Small intestine (tissue), 7 donors: ENCODE data around the gene RFWD3. TPM values are rescaled to one million over a fixed set of nuclear protein-coding genes. Genes with fewer than 3 reads are reported as not detected.

Experiments
- DNase-seq, 2 donors: peaks; one replicate each; pipeline versions ENCODE4 v3.0.0 to v3.0.0-alpha.2; 2013
- FAIRE-seq: peaks from 2 replicates; lab custom pipeline; 2012; peaks lifted over from hg19 to GRCh38; lab: Jason Lieb, UNC
- H3K27ac ChIP-seq, 3 donors: one replicate each; pipeline ENCODE4 v1.5.1; 2013; ENCODE audit warnings: low read length in 2 of 3, mild to moderate bottlenecking in 2 of 3, control low read depth in 1 of 3, inconsistent platforms in 1 of 3, low read depth in 1 of 3, moderate library complexity in 1 of 3
- H3K27me3 ChIP-seq, 3 donors: one replicate each; pipeline ENCODE4 v1.6.1; 2013; ENCODE audit warnings: low read length in 3 of 3, inconsistent platforms in 1 of 3; ENCODE audit not compliant: control insufficient read depth in 3 of 3, insufficient read depth in 3 of 3
- H3K36me3 ChIP-seq, 3 donors: one replicate each; pipeline ENCODE4 v1.6.1; 2013; ENCODE audit warnings: low read length in 3 of 3, inconsistent platforms in 1 of 3, low read depth in 1 of 3, mild to moderate bottlenecking in 1 of 3, moderate library complexity in 1 of 3; ENCODE audit not compliant: control insufficient read depth in 3 of 3, insufficient read depth in 2 of 3
- H3K4me1 ChIP-seq, 3 donors: one replicate each; pipeline ENCODE4 v1.6.1; 2013; ENCODE audit warnings: low read length in 2 of 3, inconsistent platforms in 1 of 3, low read depth in 1 of 3, mild to moderate bottlenecking in 1 of 3, moderate library complexity in 1 of 3; ENCODE audit not compliant: control insufficient read depth in 3 of 3, insufficient read depth in 2 of 3
- H3K4me3 ChIP-seq, 3 donors: one replicate each; pipeline ENCODE4 v1.5.1; 2013; ENCODE audit warnings: low read length in 3 of 3, control low read depth in 1 of 3, inconsistent platforms in 1 of 3, low read depth in 1 of 3, mild to moderate bottlenecking in 1 of 3, moderate library complexity in 1 of 3
- H3K9me3 ChIP-seq, 2 donors: one replicate each; pipeline ENCODE4 v1.6.1; 2013; ENCODE audit warnings: low read depth in 1 of 2, low read length in 1 of 2; ENCODE audit not compliant: control insufficient read depth in 2 of 2, insufficient read depth in 1 of 2
- WGBS, 3 donors: extraction: QIAGEN DNeasy Blood & Tissue Kit; methylation state at CpG; one replicate each; pipeline ENCODE4 v1.1.7; 2013; 5-methylcytosine and 5-hydroxymethylcytosine counted together
- polyA plus RNA-seq, 4 donors: library from polyadenylated mRNA; stranded (reverse) in 3 of 4; unstranded in 1 of 4; fragments of 200-250 nt in 3 of 4; fragments of 120-200 nt in 1 of 4; gene quantifications; one replicate each; pipeline versions ENCODE4 v1.2.1 to v1.2.3, GENCODE V29; 2013
- donor health status: healthy with polysubstance abuse.
- donor health status: control.
- donor health status: control.
- donor health status: Bipolar disorder and iron deficiency.
- donor health status: healthy.

Gene RFWD3
- polyA plus RNA-seq, 4 donors, result 5.8 to 19.4 (median 11.1) TPM

DNA sequence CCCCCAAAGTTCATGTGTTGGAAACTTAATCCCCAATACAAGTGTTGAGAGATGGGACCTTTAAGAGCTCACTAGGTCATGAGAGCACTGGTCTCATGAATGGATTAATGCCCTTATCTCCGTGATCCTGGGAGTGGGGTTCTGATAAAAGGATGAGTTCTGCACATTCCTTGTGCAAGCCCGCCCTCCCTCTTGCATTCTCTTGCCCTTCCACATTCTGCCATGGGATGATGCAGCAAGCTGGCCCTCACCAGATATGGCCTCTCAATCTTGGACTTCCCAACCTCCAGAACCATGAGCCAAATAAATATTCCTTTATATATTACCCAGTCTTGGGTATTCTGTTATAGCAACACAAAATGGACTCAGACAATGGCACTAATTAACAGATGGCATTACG, 73.8 kb downstream of the RFWD3 start:
- no peaks in the 10 kb centered on the region for H3K4me1 ChIP-seq
- H3K27me3 ChIP-seq, result no peaks in the 10 kb centered on the region
- H3K4me3 ChIP-seq, result no peak overlapping the region
- H3K36me3 ChIP-seq, result peaks cover 0 to 23% (median 0%) of the 10 kb centered on the region in 3 donors
- FAIRE-seq, result no peak
- 93 to 96% (median 95%) methylated on average over 3 of the region's 3 CpGs for WGBS, 3 donors
- DNase-seq, result no peak
- no peak overlapping the region for H3K27ac ChIP-seq
- no peaks in the 10 kb centered on the region for H3K9me3 ChIP-seq

GRCh38 chr16:74591876-74592650, 74.6 kb downstream of the RFWD3 start:
- no peak for FAIRE-seq
- DNase-seq, result no peak
- 81 to 89% (median 89%) methylated on average over 9 of the region's 9 CpGs for WGBS, 3 donors

DNA sequence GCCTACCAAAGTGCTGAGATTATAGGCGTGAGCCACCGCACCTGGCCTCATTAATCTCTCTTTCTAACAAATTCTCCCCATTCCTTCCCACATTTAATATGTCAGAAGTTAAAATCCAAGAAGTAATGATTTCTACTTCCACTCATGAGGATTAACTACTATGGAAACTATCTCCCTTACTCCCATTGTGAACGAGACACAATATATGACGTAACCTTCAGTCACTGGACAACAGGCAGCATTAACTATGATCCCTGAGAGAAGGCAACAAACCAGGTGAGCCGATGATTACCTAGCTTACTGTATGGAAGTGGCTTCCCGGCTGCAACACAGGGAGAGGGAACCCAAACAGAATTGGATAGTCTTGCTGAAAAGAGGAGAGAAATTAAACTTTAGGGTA, 79.7 kb downstream of the RFWD3 start:
- peak; percentile 23 to 39 for DNase-seq
- no peak for FAIRE-seq
- Histone ChIP-seq H3K36me3 (peaks cover 0 to 17% (median 0%) of the 10 kb centered on the region in 3 donors), H3K9me3 (no peaks in the 10 kb centered on the region), H3K4me1 (peaks cover 3 to 6% (median 4%) of the 10 kb centered on the region in 3 donors), H3K4me3 (no peak overlapping the region), H3K27ac (peak overlapping the region in 1 of 3 donors; percentile 32), H3K27me3 (no peaks in the 10 kb centered on the region)
- WGBS, 3 donors, result 63 to 69% (median 68%) methylated on average over 6 of the region's 6 CpGs

More at GRCh38 chr16:74591876-74592650, 74.6 kb downstream of the RFWD3 start:
- H3K27ac ChIP-seq, result no peak overlapping the region
- no peaks in the 10 kb centered on the region for H3K9me3 ChIP-seq
- H3K4me1 ChIP-seq, result peaks cover 0 to 2% (median 0%) of the 10 kb centered on the region in 3 donors
- H3K36me3 ChIP-seq, result peaks cover 0 to 19% (median 0%) of the 10 kb centered on the region in 3 donors
- no peaks in the 10 kb centered on the region for H3K27me3 ChIP-seq
- H3K4me3 ChIP-seq, result no peak overlapping the region

DNA sequence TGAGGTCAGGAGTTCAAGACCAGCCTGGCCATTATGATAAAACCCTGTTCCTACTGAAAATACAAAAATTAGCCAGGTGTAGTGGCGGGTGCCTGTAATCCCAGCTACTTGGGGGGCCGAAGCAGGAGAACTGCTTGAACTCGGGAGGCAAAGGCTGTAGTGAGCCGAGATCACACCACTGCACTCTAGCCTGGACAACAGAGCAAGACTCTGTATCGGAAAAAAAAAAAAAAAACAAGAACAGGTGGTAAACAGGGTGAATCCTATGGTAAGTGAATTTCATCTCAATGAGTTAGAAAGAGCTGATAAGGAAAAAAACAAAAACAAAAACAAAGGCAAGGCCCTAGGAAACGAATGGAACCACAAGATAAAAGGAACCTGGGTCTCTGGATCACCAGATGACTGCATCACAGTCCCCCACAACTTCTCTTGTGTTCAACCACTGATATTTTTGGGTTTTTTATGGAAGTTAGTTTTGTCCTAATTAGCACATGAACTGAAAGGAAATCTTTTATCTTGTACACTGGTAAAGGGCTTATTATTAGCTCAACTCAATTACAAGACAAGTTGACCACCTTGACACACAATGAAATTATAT, 80.7 kb downstream of the RFWD3 start:
- no peak overlapping the region for H3K4me3 ChIP-seq
- 90 to 94% (median 91%) methylated on average over 6 of the region's 6 CpGs for WGBS, 3 donors
- FAIRE-seq, result no peak
- H3K36me3 ChIP-seq, result peaks cover 0 to 15% (median 0%) of the 10 kb centered on the region in 3 donors
- H3K9me3 ChIP-seq, result no peaks in the 10 kb centered on the region
- peaks cover 3 to 6% (median 4%) of the 10 kb centered on the region in 3 donors for H3K4me1 ChIP-seq
- H3K27ac ChIP-seq, result no peak overlapping the region
- no peak for DNase-seq
- H3K27me3 ChIP-seq, result no peaks in the 10 kb centered on the region

DNA sequence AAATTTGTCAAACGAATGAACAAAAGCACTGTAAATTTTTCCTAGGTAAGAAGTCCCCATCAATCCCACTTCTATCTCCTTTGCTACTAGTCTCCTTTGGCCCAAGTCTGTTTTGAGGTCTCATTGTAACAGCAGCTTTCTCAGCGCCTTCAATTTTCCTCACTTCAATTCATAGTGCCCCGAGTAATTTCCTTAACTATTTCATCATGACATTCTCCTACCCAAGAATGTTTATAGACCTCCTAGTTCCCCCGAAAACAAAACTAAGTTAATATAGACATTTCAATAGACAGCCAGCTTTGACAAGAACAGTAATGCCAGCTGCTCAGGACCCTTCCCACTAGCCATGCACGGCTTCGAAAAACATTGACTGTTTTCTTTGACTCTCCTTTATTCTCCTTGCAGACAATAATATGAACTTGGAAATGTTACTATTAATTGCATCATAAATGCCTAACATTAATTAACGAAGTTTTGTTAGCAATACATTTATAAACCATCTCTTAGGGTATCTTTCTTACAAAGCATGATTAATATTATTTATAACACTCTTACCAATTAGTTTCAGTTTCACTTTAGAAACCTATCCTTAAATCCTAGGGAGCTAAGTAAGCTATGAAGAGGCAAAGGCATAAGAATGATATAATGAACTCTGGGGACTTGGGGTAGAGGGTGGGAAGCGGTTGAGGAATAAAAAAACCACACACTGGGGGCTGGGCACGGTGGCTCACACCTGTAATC, 82.6 kb downstream of the RFWD3 start:
- Histone ChIP-seq H3K27me3 (no peaks in the 10 kb centered on the region), H3K36me3 (peaks cover 0 to 14% (median 0%) of the 10 kb centered on the region in 3 donors), H3K4me3 (no peak overlapping the region), H3K4me1 (peaks cover 3 to 6% (median 4%) of the 10 kb centered on the region in 3 donors), H3K9me3 (no peaks in the 10 kb centered on the region), H3K27ac (peak overlapping the region in 1 of 3 donors; percentile 11)
- WGBS, 3 donors, result 79 to 83% (median 81%) methylated on average over 9 of the region's 9 CpGs
- FAIRE-seq, result no peak
- peak in 1 of 2 donors; percentile 21 for DNase-seq

GRCh38 chr16:74582970-74583369, 83.7 kb downstream of the RFWD3 start:
- FAIRE-seq, result no peak
- Histone ChIP-seq H3K4me3 (no peak overlapping the region), H3K27ac (no peak overlapping the region), H3K9me3 (no peaks in the 10 kb centered on the region), H3K4me1 (peaks cover 3 to 6% (median 4%) of the 10 kb centered on the region in 3 donors), H3K27me3 (no peaks in the 10 kb centered on the region), H3K36me3 (peaks cover 0 to 11% (median 0%) of the 10 kb centered on the region in 3 donors)
- DNase-seq, result no peak
- whole genome bisulfite sequencing, 3 donors, result 93 to 100% (median 94%) methylated on average over 1 of the region's 1 CpG

DNA sequence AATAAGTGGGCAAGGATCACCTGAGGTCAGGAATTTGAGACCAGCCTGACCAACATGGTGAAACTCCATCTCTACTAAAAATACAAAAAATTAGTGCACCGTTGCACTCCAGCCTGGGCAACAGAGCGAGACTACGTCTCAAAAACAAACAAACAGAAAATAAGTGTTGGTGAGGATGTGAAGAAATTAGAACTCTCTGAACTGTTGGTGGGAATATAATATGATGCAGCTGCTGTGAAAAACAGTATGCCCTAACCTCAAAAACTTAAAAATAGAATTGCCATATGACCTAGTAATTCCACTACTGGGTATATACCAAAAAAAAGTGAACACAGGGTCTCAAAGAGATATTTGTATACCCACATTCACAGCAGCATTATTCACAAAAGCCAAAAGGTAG, 85.8 kb downstream of the RFWD3 start:
- peaks cover 0 to 6% (median 4%) of the 10 kb centered on the region in 3 donors for H3K4me1 ChIP-seq

GRCh38 chr16:74578838-74579237, 87.8 kb downstream of the RFWD3 start:
- DNase-seq (no peak), FAIRE-seq (no peak)
- 91 to 93% (median 92%) methylated on average over 3 of the region's 3 CpGs for WGBS, 3 donors
- Histone ChIP-seq H3K27ac (no peak overlapping the region), H3K36me3 (peaks cover 0 to 5% (median 0%) of the 10 kb centered on the region in 3 donors), H3K4me1 (peaks cover 0 to 3% (median under 1%) of the 10 kb centered on the region in 3 donors), H3K9me3 (no peaks in the 10 kb centered on the region), H3K27me3 (no peaks in the 10 kb centered on the region), H3K4me3 (no peak overlapping the region)

More for the DNA sequence above, 85.8 kb downstream of the RFWD3 start:
- Histone ChIP-seq H3K9me3 (no peaks in the 10 kb centered on the region), H3K27me3 (no peaks in the 10 kb centered on the region), H3K4me3 (no peak overlapping the region), H3K27ac (no peak overlapping the region), H3K36me3 (peaks cover 0 to 11% (median 0%) of the 10 kb centered on the region in 3 donors)
- DNase-seq (no peak), FAIRE-seq (no peak)
- WGBS, 3 donors, result 58 to 82% (median 80%) methylated on average over 3 of the region's 3 CpGs
